Lower leg skin (tissue), 4 donors: ENCODE measurements around the gene ACVR1. TPM values are rescaled to one million over a fixed set of nuclear protein-coding genes. Genes with fewer than 3 reads are reported as not detected.

ENCODE experiments used
- DNase-seq, 2 donors: peaks; one replicate each; pipeline ENCODE4 v3.0.0-alpha.2; 2019; ENCODE audit warnings: low spot score in 2 of 2
- H3K4me3 ChIP-seq: fragments of 200-600 bp; sonication (generic); 2 replicates; pipeline ENCODE4 v1.5.1; 2017; ENCODE audit warnings: mild to moderate bottlenecking, low read depth; ENCODE audit not compliant: poor library complexity, severe bottlenecking
- POLR2A ChIP-seq, 2 donors: fragments of 450-650 bp; IDR thresholded peaks; one replicate each; pipeline ENCODE4 v1.6.1; 2016 to 2017; ENCODE audit warnings: antibody characterized with exemption in 2 of 2, mild to moderate bottlenecking in 1 of 2, moderate library complexity in 1 of 2
- WGBS, 2 donors: methylation state at CpG; one replicate each; pipeline ENCODE4 v1.1.5; 2018; 5-methylcytosine and 5-hydroxymethylcytosine counted together
- intact Hi-C: fragments of 100-400 bp; cut with DNase I; formaldehyde crosslinking; loops from one replicate; pipeline ENCODE4 v1.15.0; 2023; ENCODE audit warnings: low total_unique reads
- total RNA-seq, 4 donors: library from RNA; depleted of rRNA; stranded (reverse); fragments of >200 nt; gene quantifications; one replicate each; pipeline ENCODE4 v1.1.0, GENCODE V29; 2016
- TF ChIP-seq, protein P1 (sequence below), 3 donors: fragments of 450-650 bp; IDR thresholded peaks; one replicate each; pipeline ENCODE4 v1.5.1; 2016; ENCODE audit warnings: antibody characterized with exemption in 3 of 3, mild to moderate bottlenecking in 3 of 3, moderate library complexity in 2 of 3

ACVR1 gene
- total RNA-seq, 4 donors from 2014 or later = 14.3 to 22.7 (median 15.2) TPM

DNA sequence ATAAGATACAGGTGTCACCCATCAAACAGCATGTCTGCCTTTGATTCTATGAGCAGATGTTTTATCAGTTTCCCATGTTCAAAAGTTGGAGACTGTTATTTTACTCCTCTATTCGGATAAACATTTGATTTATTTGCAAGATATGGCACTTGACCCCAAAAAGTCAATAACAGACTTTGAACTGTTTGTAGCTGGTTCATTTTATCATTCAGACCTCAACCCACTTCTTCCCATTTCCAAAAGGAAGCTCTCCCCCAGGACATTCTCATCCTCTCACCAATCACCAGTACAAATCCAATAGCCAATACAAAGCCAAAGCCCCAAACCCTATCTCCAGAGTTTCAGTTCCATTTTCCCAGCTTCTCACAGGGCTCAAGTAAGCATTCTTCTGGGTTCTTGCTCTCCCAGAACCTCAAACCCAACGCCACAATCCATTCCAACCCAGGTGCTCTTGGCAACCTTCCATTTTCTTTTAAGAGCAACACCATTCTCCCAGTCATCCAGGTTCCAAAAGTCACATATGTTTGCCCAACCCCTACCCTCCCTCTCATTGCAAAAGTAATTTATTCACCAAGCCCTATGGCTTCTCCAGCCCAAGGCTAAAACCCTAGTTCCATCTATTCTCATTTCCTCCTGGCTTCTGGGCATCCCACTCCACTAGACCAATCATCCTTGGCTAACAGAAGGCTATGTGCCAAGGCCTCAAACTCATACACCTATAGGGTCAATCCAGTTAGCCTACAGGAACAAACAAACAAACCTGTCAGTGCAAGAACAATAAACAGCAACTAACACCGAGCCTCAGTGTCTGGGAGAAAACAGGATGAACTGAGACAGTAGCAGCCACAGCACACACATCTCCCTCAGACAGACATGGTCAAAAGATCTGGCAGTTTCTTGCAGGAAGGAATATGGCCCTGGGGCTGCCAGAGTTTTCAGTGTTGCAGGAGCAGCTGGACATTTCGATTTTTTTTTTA is 9.2 kb downstream of the ACVR1 start:
- TF ChIP-seq, protein P1, sequence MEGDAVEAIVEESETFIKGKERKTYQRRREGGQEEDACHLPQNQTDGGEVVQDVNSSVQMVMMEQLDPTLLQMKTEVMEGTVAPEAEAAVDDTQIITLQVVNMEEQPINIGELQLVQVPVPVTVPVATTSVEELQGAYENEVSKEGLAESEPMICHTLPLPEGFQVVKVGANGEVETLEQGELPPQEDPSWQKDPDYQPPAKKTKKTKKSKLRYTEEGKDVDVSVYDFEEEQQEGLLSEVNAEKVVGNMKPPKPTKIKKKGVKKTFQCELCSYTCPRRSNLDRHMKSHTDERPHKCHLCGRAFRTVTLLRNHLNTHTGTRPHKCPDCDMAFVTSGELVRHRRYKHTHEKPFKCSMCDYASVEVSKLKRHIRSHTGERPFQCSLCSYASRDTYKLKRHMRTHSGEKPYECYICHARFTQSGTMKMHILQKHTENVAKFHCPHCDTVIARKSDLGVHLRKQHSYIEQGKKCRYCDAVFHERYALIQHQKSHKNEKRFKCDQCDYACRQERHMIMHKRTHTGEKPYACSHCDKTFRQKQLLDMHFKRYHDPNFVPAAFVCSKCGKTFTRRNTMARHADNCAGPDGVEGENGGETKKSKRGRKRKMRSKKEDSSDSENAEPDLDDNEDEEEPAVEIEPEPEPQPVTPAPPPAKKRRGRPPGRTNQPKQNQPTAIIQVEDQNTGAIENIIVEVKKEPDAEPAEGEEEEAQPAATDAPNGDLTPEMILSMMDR (IDR thresholded peaks at IDR 0.05) = no peak
- no peak for TF ChIP-seq POLR2A (IDR thresholded peaks at IDR 0.05)
- 75% methylated on average over 4 of the region's 4 CpGs for WGBS, 2 donors
- DNase-seq = no peak
- intact Hi-C loops = no loop called here
- no peak overlapping the region for H3K4me3 ChIP-seq

DNA sequence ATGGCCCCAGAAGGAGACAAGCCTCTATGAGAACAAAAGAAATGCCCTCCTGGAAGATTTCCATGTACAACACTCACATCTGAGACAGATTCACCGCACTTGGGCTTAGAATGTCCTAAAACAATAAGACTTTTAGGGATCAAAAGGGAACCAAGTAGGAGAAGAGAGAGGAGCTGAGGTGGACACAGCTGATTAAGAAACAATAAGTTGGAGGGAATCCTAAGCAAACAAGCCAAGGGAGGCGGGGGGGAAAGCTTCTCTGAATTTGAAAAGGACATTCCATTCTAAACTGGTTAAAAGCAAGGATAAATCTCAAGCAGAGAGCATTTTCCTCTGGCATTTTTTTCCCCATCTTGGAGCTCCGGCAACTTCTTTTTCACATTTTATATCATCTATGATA is 9.9 kb downstream of the ACVR1 start:
- DNase-seq = no peak
- 56 to 67% methylated on average over 3 of the region's 3 CpGs for WGBS, 2 donors
- intact Hi-C loops = no loop called here
- H3K4me3 ChIP-seq = no peak overlapping the region
- TF ChIP-seq POLR2A (IDR thresholded peaks at IDR 0.05) = no peak
- TF ChIP-seq, protein P1 (IDR thresholded peaks at IDR 0.05) = no peak

DNA sequence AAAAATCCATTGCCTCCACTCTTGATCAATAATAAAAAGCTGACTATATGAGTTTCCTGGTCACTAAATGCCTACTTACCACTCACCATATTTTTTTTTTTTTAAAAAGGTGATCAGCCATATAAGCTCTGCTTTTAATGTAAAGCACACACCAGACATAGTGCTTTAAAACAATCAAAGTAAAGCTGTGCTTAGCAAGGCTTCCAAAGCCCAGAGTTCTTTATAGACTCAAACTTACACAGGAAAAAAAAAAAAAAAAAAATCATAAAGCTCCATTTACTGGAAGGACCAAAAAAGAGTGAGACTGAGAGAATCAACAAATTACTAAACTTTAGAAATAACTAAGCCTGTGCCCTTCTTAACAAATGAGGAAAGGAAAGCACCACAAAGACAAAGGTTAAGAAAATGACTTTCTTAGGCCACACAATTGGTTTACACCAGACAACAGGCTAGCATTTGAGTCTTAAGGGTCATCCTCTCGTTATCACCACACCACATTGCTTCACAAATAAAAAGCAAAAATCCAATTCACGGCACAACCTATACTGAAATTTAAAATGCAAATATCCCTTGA is 11.2 kb downstream of the ACVR1 start:
- WGBS, 2 donors = 92 to 95% methylated on average over 2 of the region's 2 CpGs
- intact Hi-C loops = no loop called here
- no peak for DNase-seq
- H3K4me3 ChIP-seq = no peak overlapping the region
- TF ChIP-seq, protein P1 (IDR thresholded peaks at IDR 0.05) = no peak
- no peak for TF ChIP-seq POLR2A (IDR thresholded peaks at IDR 0.05)

DNA sequence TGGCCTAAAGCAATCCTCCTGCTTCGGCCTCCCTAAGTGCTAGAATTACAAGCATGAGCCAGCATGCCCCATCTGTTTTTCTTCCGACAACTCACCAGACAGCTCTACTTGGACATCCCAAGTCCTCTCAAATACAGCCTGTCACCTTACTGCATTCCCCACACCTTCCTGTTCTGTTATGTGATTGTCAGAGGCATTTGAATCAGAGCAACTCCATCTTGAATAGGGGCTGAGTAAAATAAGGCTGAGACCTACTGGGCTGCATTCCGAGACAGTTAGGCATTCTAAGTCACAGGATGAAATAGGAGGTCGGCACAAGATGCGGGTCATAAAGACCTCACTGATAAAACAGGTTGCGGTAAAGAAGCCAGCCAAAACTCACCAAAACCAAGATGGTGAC is 17.3 kb downstream of the ACVR1 start:
- no peak for DNase-seq
- H3K4me3 ChIP-seq = no peak overlapping the region
- TF ChIP-seq, protein P1 (IDR thresholded peaks at IDR 0.05) = no peak
- no peak for TF ChIP-seq POLR2A (IDR thresholded peaks at IDR 0.05)
- WGBS, 2 donors = 82 to 83% methylated on average over 6 of the region's 6 CpGs
- intact Hi-C loops = no loop called here

DNA sequence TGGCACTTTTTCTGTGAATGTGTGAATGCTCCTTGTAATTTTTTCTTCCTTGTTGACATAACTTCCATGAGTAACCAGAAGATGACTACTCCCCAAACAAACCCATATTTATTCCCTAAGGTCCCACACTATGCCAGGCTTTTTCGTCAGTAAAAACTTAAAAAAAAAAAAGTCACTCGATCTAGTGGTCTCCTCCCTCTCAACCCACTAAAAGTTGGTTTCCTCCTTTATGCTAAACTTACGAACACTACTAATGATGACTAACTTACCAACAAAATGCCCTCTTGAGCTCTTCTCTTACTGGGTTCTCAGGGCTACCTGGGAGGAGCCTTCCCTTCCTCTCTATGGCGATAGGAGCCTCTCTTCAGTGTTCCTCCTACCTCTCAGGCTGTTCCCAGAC is 18.2 kb downstream of the ACVR1 start:
- WGBS, 2 donors = 65 to 83% methylated on average over 4 of the region's 4 CpGs

More for the DNA sequence above, 18.2 kb downstream of the ACVR1 start:
- no peak for DNase-seq
- H3K4me3 ChIP-seq = no peak overlapping the region
- TF ChIP-seq, protein P1 (IDR thresholded peaks at IDR 0.05) = no peak
- no peak for TF ChIP-seq POLR2A (IDR thresholded peaks at IDR 0.05)
- intact Hi-C loops = no loop called here
